CD14-positive monocyte (primary cell): ENCODE results near the gene MIF. TPM values are rescaled to one million over a fixed set of nuclear protein-coding genes. Genes with fewer than 3 reads are reported as not detected.

Experiments used
- DNase-seq, 3 donors: peaks; one replicate each; pipeline ENCODE4 v3.0.0-alpha.2; 2011 to 2022
- H2AFZ ChIP-seq: 2 replicates; pipeline ENCODE4 v1.6.0; 2012; ENCODE audit warnings: mild to moderate bottlenecking, low read depth, low read length, inconsistent platforms; ENCODE audit not compliant: insufficient read depth, poor library complexity, severe bottlenecking
- H3K27ac ChIP-seq, 2 donors: 1 replicate in 1 of 2; 2 replicates in 1 of 2; pipeline ENCODE4 v1.5.1; 2012 to 2013; ENCODE audit warnings: low read length in 2 of 2, control low read depth in 1 of 2, inconsistent platforms in 1 of 2, low read depth in 1 of 2, mild to moderate bottlenecking in 1 of 2
- H3K27me3 ChIP-seq, 2 donors: one replicate each; pipeline versions ENCODE4 v1.6.0 to v1.6.1; 2011 to 2013; ENCODE audit warnings: low read length in 2 of 2; ENCODE audit not compliant: control insufficient read depth in 2 of 2, insufficient read depth in 2 of 2
- H3K36me3 ChIP-seq, 2 donors: replicated peaks in 1 of 2; 1 replicate in 1 of 2; 2 replicates in 1 of 2; pipeline versions ENCODE4 v1.5.1 to v1.6.1; 2012 to 2013; ENCODE audit warnings: low read length in 2 of 2, control low read depth in 1 of 2, inconsistent platforms in 1 of 2, mild to moderate bottlenecking in 1 of 2; ENCODE audit not compliant: insufficient read depth in 2 of 2, control insufficient read depth in 1 of 2
- H3K4me1 ChIP-seq, 2 donors: 1 replicate in 1 of 2; 2 replicates in 1 of 2; pipeline versions ENCODE4 v1.5.1 to v1.6.1; 2012 to 2013; ENCODE audit warnings: low read length in 2 of 2, control low read depth in 1 of 2, inconsistent platforms in 1 of 2, mild to moderate bottlenecking in 1 of 2, moderate library complexity in 1 of 2; ENCODE audit not compliant: insufficient read depth in 2 of 2, control insufficient read depth in 1 of 2
- H3K4me2 ChIP-seq: replicated peaks from 2 replicates; pipeline ENCODE3; 2012; ENCODE audit warnings: low read length, moderate library complexity, mild to moderate bottlenecking; ENCODE audit not compliant: poor library complexity, severe bottlenecking; ENCODE audit errors: extremely low read depth
- H3K4me3 ChIP-seq, 3 experiments: fragments of 200-600 bp in 1 of 3; sonication (generic) in 1 of 3; replicated peaks in 1 of 3; 1 replicate in 2 of 3; 2 replicates in 1 of 3; pipeline ENCODE4 v1.5.1; 2011 to 2013; ENCODE audit warnings: low read length in 3 of 3, mild to moderate bottlenecking in 3 of 3, control low read depth in 2 of 3, low read depth in 2 of 3, inconsistent platforms in 1 of 3, moderate library complexity in 1 of 3
- H3K79me2 ChIP-seq: 2 replicates; pipeline ENCODE4 v1.6.0; 2012; ENCODE audit warnings: mild to moderate bottlenecking, control low read depth, inconsistent platforms, low read length, moderate library complexity; ENCODE audit not compliant: insufficient read depth
- H3K9ac ChIP-seq: 2 replicates; pipeline ENCODE4 v1.6.0; 2017; ENCODE audit warnings: low read length, mild to moderate bottlenecking; ENCODE audit not compliant: insufficient read depth, poor library complexity, severe bottlenecking
- H3K9me3 ChIP-seq, 2 donors: replicated peaks in 1 of 2; 1 replicate in 1 of 2; 2 replicates in 1 of 2; pipeline versions ENCODE4 v1.5.1 to v1.6.1; 2012 to 2013; ENCODE audit warnings: low read length in 2 of 2, control low read depth in 1 of 2; ENCODE audit not compliant: control insufficient read depth in 1 of 2, insufficient read depth in 1 of 2
- H4K20me1 ChIP-seq: 2 replicates; pipeline ENCODE4 v1.6.0; 2012; ENCODE audit warnings: mild to moderate bottlenecking, low read length, control low read depth, moderate library complexity; ENCODE audit not compliant: insufficient read depth
- H3K27ac Mint-ChIP-seq, 7 donors: one replicate each; pipeline ENCODE4 v1.8.0; 2020; ENCODE audit warnings: mild to moderate bottlenecking in 7 of 7, mixed read lengths in 7 of 7, moderate library complexity in 6 of 7, inconsistent platforms in 2 of 7
- H3K27me3 Mint-ChIP-seq, 3 donors: one replicate each; pipeline ENCODE4 v1.8.0; 2021 to 2022; ENCODE audit warnings: low read depth in 3 of 3, mild to moderate bottlenecking in 3 of 3, mixed read lengths in 3 of 3, moderate library complexity in 3 of 3, inconsistent platforms in 1 of 3
- H3K36me3 Mint-ChIP-seq, 2 donors: one replicate each; pipeline ENCODE4 v1.8.0; 2020; ENCODE audit warnings: mixed read lengths in 2 of 2, inconsistent platforms in 1 of 2, mild to moderate bottlenecking in 1 of 2
- H3K4me1 Mint-ChIP-seq: one replicate; pipeline ENCODE4 v1.8.0; 2020; ENCODE audit warnings: mild to moderate bottlenecking, mixed read lengths
- H3K4me3 Mint-ChIP-seq, 2 donors: one replicate each; pipeline ENCODE4 v1.8.0; 2020; ENCODE audit warnings: mild to moderate bottlenecking in 2 of 2, mixed read lengths in 2 of 2, moderate library complexity in 1 of 2
- H3K9me3 Mint-ChIP-seq, 7 donors: one replicate each; pipeline ENCODE4 v1.8.0; 2020 to 2022; ENCODE audit warnings: mixed read lengths in 7 of 7, mild to moderate bottlenecking in 6 of 7, moderate library complexity in 6 of 7, inconsistent platforms in 2 of 7
- WGBS: methylation state at CpG from one replicate; pipeline ENCODE4 v1.1.5; 2013; ENCODE audit warnings: missing lambda C conversion rate; ENCODE audit not compliant: insufficient coverage; 5-methylcytosine and 5-hydroxymethylcytosine counted together
- intact Hi-C, 2 donors: fragments of 100-400 bp; cut with micrococcal nuclease; formaldehyde crosslinking; loops; one replicate each; pipeline versions ENCODE4 v1.15.0 to v1.15.1; 2023
- polyA plus RNA-seq, 3 donors: library from polyadenylated mRNA; depleted of rRNA in 1 of 3; unstranded in 2 of 3; stranded (reverse) in 1 of 3; fragments of 300-500 nt in 2 of 3; fragments of >200 nt in 1 of 3; fragmentation: Illumina TruSeq in 2 of 3; gene quantifications; 1 replicate in 2 of 3; 2 replicates in 1 of 3; pipeline ENCODE4 v1.2.3, GENCODE V29; 2012 to 2021
- TF ChIP-seq, protein P1 (sequence below): fragments of 200-600 bp; IDR thresholded peaks from one replicate; pipeline ENCODE4 v1.8.0; 2022; ENCODE audit warnings: antibody characterized with exemption, mild to moderate bottlenecking

The MIF gene
- polyA plus RNA-seq, 3 donors = 66.4 to 390 (median 338) TPM

DNA sequence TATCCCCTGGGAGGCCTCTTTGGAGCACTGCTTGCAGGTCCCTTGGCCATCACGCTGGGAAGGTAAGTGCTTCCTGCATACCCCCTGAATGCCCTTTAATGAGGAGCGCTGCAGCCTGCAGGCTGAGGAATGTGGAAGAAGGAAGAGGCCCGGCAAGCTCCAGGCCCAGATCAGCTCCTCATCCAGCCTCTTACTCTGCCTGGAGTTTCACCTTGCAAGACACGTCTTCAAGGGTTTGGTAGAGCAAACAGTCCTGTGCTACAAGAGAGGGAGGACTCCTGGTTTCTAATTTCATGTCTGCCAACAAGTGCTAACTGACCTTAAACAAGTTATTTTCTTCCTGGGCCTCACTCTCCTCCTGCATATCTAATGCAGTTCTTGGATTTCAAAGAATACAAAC, 25.6 kb upstream of the MIF start:
- H4K20me1 ChIP-seq = no peaks in the 10 kb centered on the region
- no peak overlapping the region for H3K4me2 ChIP-seq
- intact Hi-C loops = no loop called here
- no peak overlapping the region for H3K9ac ChIP-seq
- DNase-seq = no peak
- Mint-ChIP-seq H3K27me3 (peaks cover 0 to 2% (median 0%) of the 10 kb centered on the region in 3 donors), H3K4me1 (no peaks in the 10 kb centered on the region), H3K36me3 (peaks cover 4 to 5% of the 10 kb centered on the region in 2 donors), H3K4me3 (no peak overlapping the region), H3K9me3 (no peaks in the 10 kb centered on the region), H3K27ac (no peak overlapping the region)
- H3K4me3 ChIP-seq = no peak overlapping the region
- H3K27ac ChIP-seq = no peak overlapping the region
- H3K9me3 ChIP-seq = no peaks in the 10 kb centered on the region
- WGBS = 93% methylated on average over 2 of the region's 4 CpGs
- no peaks in the 10 kb centered on the region for H3K27me3 ChIP-seq
- no peak overlapping the region for H2AFZ ChIP-seq
- TF ChIP-seq, protein P1, sequence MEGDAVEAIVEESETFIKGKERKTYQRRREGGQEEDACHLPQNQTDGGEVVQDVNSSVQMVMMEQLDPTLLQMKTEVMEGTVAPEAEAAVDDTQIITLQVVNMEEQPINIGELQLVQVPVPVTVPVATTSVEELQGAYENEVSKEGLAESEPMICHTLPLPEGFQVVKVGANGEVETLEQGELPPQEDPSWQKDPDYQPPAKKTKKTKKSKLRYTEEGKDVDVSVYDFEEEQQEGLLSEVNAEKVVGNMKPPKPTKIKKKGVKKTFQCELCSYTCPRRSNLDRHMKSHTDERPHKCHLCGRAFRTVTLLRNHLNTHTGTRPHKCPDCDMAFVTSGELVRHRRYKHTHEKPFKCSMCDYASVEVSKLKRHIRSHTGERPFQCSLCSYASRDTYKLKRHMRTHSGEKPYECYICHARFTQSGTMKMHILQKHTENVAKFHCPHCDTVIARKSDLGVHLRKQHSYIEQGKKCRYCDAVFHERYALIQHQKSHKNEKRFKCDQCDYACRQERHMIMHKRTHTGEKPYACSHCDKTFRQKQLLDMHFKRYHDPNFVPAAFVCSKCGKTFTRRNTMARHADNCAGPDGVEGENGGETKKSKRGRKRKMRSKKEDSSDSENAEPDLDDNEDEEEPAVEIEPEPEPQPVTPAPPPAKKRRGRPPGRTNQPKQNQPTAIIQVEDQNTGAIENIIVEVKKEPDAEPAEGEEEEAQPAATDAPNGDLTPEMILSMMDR = no peak
- no peaks in the 10 kb centered on the region for H3K36me3 ChIP-seq
- no peaks in the 10 kb centered on the region for H3K4me1 ChIP-seq
- H3K79me2 ChIP-seq = no peaks in the 10 kb centered on the region

DNA sequence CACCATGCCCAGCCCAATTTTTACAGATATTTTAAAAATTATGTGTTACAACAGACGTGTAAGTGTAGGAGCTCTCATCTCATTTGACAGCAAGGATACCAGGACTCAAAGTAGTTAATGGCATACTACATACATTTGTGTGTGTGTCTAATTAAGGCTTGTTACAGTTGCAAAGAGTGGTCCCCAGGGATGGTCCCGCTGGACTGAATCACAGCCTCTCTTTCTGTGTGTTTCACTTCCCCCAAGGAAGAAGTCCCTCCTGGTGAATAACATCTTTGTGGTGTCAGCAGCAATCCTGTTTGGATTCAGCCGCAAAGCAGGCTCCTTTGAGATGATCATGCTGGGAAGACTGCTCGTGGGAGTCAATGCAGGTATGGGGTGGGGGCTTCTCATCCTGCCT, 19.3 kb upstream of the MIF start:
- WGBS = 67% methylated on average over 1 of the region's 4 CpGs
- Histone ChIP-seq H4K20me1 (no peaks in the 10 kb centered on the region), H3K36me3 (no peaks in the 10 kb centered on the region), H2AFZ (no peak overlapping the region), H3K9ac (no peak overlapping the region), H3K4me2 (no peak overlapping the region), H3K4me1 (no peaks in the 10 kb centered on the region), H3K27ac (no peak overlapping the region), H3K9me3 (no peaks in the 10 kb centered on the region), H3K27me3 (no peaks in the 10 kb centered on the region), H3K4me3 (no peak overlapping the region), H3K79me2 (no peaks in the 10 kb centered on the region)
- H3K4me3 Mint-ChIP-seq = no peak overlapping the region
- H3K27ac Mint-ChIP-seq = no peak overlapping the region
- intact Hi-C loops = no loop called here
- TF ChIP-seq, protein P1 = no peak
- DNase-seq = no peak
- H3K27me3 Mint-ChIP-seq = peaks cover 0 to 2% (median 1%) of the 10 kb centered on the region in 3 donors
- no peaks in the 10 kb centered on the region for H3K36me3 Mint-ChIP-seq
- H3K9me3 Mint-ChIP-seq = no peaks in the 10 kb centered on the region
- no peaks in the 10 kb centered on the region for H3K4me1 Mint-ChIP-seq
